GM12891 (cell line): ENCODE data around the gene STRN.
"Not testable (repeated sequence)": the region's sequence is repeated elsewhere in the genome, so short reads cannot be mapped to it uniquely, and the experiment has no call there.

Experiments
- DNase-seq: peaks from one replicate; pipeline ENCODE4 v3.0.0; 2011; ENCODE audit warnings: low spot score; ENCODE audit not compliant: insufficient read length
- FAIRE-seq: peaks from 2 replicates; lab custom pipeline; 2011; peaks lifted over from hg19 to GRCh38; lab: Jason Lieb, UNC
- PAX5 ChIP-seq: IDR thresholded peaks from 2 replicates; pipeline ENCODE4 v1.6.1; 2011; ENCODE audit warnings: low read length, moderate library complexity, mild to moderate bottlenecking; ENCODE audit not compliant: insufficient read depth, severe bottlenecking
- POLR2A ChIP-seq: IDR thresholded peaks from 2 replicates; pipeline ENCODE4 v1.6.1; 2011; ENCODE audit warnings: low read depth, low read length, control low read depth
- POLR2AphosphoS5 ChIP-seq: IDR thresholded peaks from 2 replicates; pipeline ENCODE4 v1.6.1; 2011; ENCODE audit warnings: low read depth, low read length, control low read depth
- POU2F2 ChIP-seq: IDR thresholded peaks from 2 replicates; pipeline ENCODE4 v1.6.1; 2011; ENCODE audit warnings: low read depth, mild to moderate bottlenecking, control low read depth, low read length, moderate library complexity
- SPI1 ChIP-seq: IDR thresholded peaks from 2 replicates; pipeline ENCODE4 v1.6.1; 2011; ENCODE audit warnings: low read depth, low read length, control low read depth
- TAF1 ChIP-seq: IDR thresholded peaks from 2 replicates; pipeline ENCODE4 v1.6.1; 2011; ENCODE audit warnings: low read depth, low read length, control low read depth

The STRN gene

GRCh38 chr2:36982467-36982866 lies 16.1 kb upstream of the STRN start:
- DNase-seq: no peak
- no peak for FAIRE-seq
- TF ChIP-seq POLR2AphosphoS5 (no peak), PAX5 (no peak), POU2F2 (no peak), TAF1 (no peak), SPI1 (no peak), POLR2A (no peak)

DNA sequence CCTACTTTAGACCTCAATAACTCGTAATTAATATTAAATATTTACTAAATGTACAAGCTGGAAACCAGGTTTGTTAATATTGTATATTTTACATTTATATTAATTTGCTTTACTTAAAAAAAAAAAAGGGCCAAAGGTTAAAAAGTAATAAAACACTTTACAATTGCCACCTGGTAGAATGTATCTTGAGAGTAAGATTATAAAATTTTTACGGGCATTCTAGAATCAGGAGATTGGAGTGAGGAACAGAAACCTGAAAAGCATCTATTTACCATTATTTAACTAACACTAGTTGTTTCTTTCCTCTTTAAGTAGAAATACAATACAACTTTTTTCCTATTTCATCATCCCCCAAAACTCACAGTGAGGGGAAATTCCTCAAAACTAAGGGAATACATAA lies 15.6 kb upstream of the STRN start:
- FAIRE-seq (no peak), DNase-seq (no peak)
- TF ChIP-seq TAF1 (no peak), POLR2A (no peak), SPI1 (no peak), POU2F2 (no peak)

GRCh38 chr2:36979007-36979406 lies 12.7 kb upstream of the STRN start:
- FAIRE-seq, DNase-seq: not testable (repeated sequence)

DNA sequence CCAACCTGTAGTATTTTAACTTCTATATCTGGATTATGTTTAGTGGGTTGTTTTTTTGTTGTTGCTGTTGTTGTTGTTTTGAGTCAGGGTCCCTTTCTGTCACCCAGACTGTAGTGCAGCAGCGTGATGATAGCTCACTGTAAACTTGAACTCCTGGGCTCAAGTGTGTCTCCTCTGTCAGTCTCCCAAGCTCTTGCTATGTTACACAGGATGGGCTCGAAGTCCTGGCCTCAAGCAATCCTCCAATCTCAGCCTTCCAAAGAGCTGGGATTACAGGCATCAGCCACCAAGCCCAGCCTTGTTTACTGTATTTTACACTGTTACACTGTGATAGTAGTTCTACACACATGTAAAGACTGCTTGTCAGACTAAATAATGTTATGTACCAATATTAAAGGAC lies 9.7 kb upstream of the STRN start:
- no peak for TF ChIP-seq POLR2AphosphoS5
- no peak for TF ChIP-seq TAF1
- no peak for TF ChIP-seq SPI1
- no peak for TF ChIP-seq POLR2A
- TF ChIP-seq PAX5: no peak
- no peak for TF ChIP-seq POU2F2
- no peak for FAIRE-seq
- no peak for DNase-seq

DNA sequence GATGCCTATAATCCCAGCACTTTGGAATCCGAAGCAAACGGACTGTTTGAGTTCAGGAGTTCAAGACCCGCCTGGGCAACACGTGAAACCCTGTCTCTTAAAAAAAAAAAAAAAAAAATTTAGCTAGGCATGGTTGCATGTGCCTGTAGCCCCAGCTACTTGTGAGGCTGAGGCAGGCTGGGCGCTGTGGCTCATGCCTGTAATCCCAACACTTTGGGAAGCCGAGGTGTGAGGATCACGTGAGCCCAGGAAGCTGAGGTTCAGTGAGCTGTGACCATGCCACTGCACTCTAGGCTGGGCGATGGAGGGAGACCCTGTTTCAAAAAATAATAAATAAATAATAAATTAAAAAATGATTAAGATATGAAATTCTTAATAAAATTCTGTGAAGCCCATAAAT lies 9.0 kb upstream of the STRN start:
- no peak for DNase-seq
- no peak for FAIRE-seq
- TF ChIP-seq POLR2AphosphoS5 (no peak), PAX5 (no peak), TAF1 (no peak), SPI1 (no peak), POLR2A (no peak), POU2F2 (no peak)

GRCh38 chr2:36973320-36973719 lies 7.0 kb upstream of the STRN start:
- FAIRE-seq (no peak), DNase-seq (no peak)
- TF ChIP-seq TAF1: no peak
- no peak for TF ChIP-seq POLR2AphosphoS5
- no peak for TF ChIP-seq POLR2A
- no peak for TF ChIP-seq SPI1
- no peak for TF ChIP-seq POU2F2
- TF ChIP-seq PAX5: no peak

GRCh38 chr2:36971990-36972389 lies 5.7 kb upstream of the STRN start:
- DNase-seq: no peak
- FAIRE-seq: no peak
- no peak for TF ChIP-seq PAX5
- TF ChIP-seq POLR2A: no peak
- no peak for TF ChIP-seq TAF1
- TF ChIP-seq POU2F2: no peak

DNA sequence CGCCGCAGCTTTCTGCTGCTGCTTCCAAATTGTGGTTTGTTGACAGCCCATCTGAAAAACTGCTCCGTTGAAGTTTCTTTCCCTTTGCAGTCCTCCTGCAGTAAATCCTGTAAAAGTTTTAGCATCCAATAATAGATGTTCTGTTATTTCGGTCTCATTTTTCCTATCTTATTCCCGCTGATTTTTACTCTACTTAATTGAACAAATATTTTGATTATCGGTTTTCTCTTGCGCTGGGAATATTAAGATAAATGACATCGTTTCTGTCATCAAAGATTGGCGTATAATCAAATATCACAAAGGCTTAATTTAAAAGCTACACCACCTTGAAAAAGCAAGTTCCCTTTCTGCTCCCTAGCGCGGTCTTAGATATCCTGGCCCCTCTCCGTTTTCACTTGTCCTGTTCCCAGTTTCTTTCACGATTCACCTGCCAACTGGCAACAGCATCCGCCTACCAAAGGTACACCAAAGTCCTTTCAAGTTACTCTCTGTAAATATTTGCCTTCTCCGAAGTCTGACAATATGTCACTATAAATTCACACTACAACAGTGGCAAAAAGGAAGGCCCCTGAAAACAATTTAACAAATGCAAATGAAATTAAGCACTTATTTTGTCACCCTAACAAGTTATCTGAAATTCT lies 1.0 kb upstream of the STRN start:
- FAIRE-seq (peak; percentile 26), DNase-seq (no peak)
- no peak for TF ChIP-seq POLR2A
- no peak for TF ChIP-seq TAF1
- no peak for TF ChIP-seq PAX5
- TF ChIP-seq POU2F2: no peak
- TF ChIP-seq POLR2AphosphoS5: no peak
- no peak for TF ChIP-seq SPI1

GRCh38 chr2:36965751-36966369 lies 476 bp downstream of the STRN start:
- no peak for TF ChIP-seq POU2F2
- TF ChIP-seq PAX5: no peak
- TF ChIP-seq POLR2AphosphoS5: no peak
- no peak for TF ChIP-seq SPI1
- FAIRE-seq (no peak), DNase-seq (peak; percentile 24)

- FAIRE-seq: no peak
- TF ChIP-seq TAF1: no peak
- no peak for TF ChIP-seq PAX5
- TF ChIP-seq POLR2A: no peak
- no peak for TF ChIP-seq SPI1
- TF ChIP-seq POU2F2: no peak
These were observed 1.1 kb downstream of the STRN start for GRCh38 chr2:36965206-36965605.

More at GRCh38 chr2:36965206-36965605, 1.1 kb downstream of the STRN start:
- no peak for DNase-seq
